ENCODE data around the gene TEX14. TPM values are rescaled to one million over a fixed set of nuclear protein-coding genes. Genes with fewer than 3 reads are reported as not detected.

Gene TEX14
- total RNA-seq, 3 donors from 2014 or later = 0.16 to 0.33 (median 0.29) TPM

- Histone ChIP-seq H3K36me3 (no peaks in the 10 kb centered on the region), H3K27me3 (no peaks in the 10 kb centered on the region), H3K27ac (no peak overlapping the region), H3K4me1 (no peaks in the 10 kb centered on the region), H3K4me3 (no peak overlapping the region), H3K9me3 (no peaks in the 10 kb centered on the region)
- intact Hi-C loops (cut with DNase I; ENCODE audit: low total_unique reads) = no loop called here
- no peak for DNase-seq (ENCODE audit: low spot score in 2 of 2)
- TF ChIP-seq POLR2A (IDR thresholded peaks at IDR 0.05) (no peak), POLR2AphosphoS5 (IDR thresholded peaks at IDR 0.05) (no peak), CTCF (IDR thresholded peaks at IDR 0.05) (no peak)
Measured at GRCh38 chr17:58570758-58571157, 121.1 kb downstream of the TEX14 start.

- TF ChIP-seq POLR2A (IDR thresholded peaks at IDR 0.05) = no peak
- TF ChIP-seq CTCF (IDR thresholded peaks at IDR 0.05) = no peak
- intact Hi-C loops (cut with DNase I; ENCODE audit: low total_unique reads) = no loop called here
- Histone ChIP-seq H3K4me3 (no peak overlapping the region), H3K9me3 (no peaks in the 10 kb centered on the region), H3K36me3 (no peaks in the 10 kb centered on the region), H3K4me1 (no peaks in the 10 kb centered on the region), H3K27me3 (no peaks in the 10 kb centered on the region), H3K27ac (no peak overlapping the region)
- no peak for DNase-seq (ENCODE audit: low spot score in 2 of 2)
Measured at GRCh38 chr17:58569196-58569595, 122.6 kb downstream of the TEX14 start.

- intact Hi-C loops (cut with DNase I; ENCODE audit: low total_unique reads) = no loop called here
- Histone ChIP-seq H3K4me3 (no peak overlapping the region), H3K27me3 (no peaks in the 10 kb centered on the region), H3K4me1 (no peaks in the 10 kb centered on the region), H3K36me3 (no peaks in the 10 kb centered on the region), H3K9me3 (no peaks in the 10 kb centered on the region), H3K27ac (no peak overlapping the region)
- DNase-seq (ENCODE audit: low spot score in 2 of 2) = no peak
- TF ChIP-seq POLR2AphosphoS5 (IDR thresholded peaks at IDR 0.05) = no peak
- no peak for TF ChIP-seq CTCF (IDR thresholded peaks at IDR 0.05)
- TF ChIP-seq POLR2A (IDR thresholded peaks at IDR 0.05) = no peak
Measured at GRCh38 chr17:58568044-58568799, 123.6 kb downstream of the TEX14 start.

GRCh38 chr17:58565389-58566311 is 126.2 kb downstream of the TEX14 start:
- no peaks in the 10 kb centered on the region for H3K4me1 ChIP-seq
- H3K4me3 ChIP-seq = no peak overlapping the region
- no peak for DNase-seq (ENCODE audit: low spot score in 2 of 2)
- H3K27me3 ChIP-seq = no peaks in the 10 kb centered on the region
- no peaks in the 10 kb centered on the region for H3K9me3 ChIP-seq
- no peak for TF ChIP-seq CTCF (IDR thresholded peaks at IDR 0.05)
- TF ChIP-seq POLR2A (IDR thresholded peaks at IDR 0.05) = no peak
- no peak for TF ChIP-seq POLR2AphosphoS5 (IDR thresholded peaks at IDR 0.05)
- no peaks in the 10 kb centered on the region for H3K36me3 ChIP-seq
- intact Hi-C loops (cut with DNase I; ENCODE audit: low total_unique reads) = no loop called here
- H3K27ac ChIP-seq = no peak overlapping the region

GRCh38 chr17:58564971-58565370 is 126.9 kb downstream of the TEX14 start:
- DNase-seq (ENCODE audit: low spot score in 2 of 2) = no peak
- Histone ChIP-seq H3K9me3 (no peaks in the 10 kb centered on the region), H3K4me1 (no peaks in the 10 kb centered on the region), H3K27me3 (no peaks in the 10 kb centered on the region), H3K4me3 (no peak overlapping the region), H3K36me3 (no peaks in the 10 kb centered on the region), H3K27ac (no peak overlapping the region)
- no peak for TF ChIP-seq POLR2AphosphoS5 (IDR thresholded peaks at IDR 0.05)
- TF ChIP-seq POLR2A (IDR thresholded peaks at IDR 0.05) = no peak
- no peak for TF ChIP-seq CTCF (IDR thresholded peaks at IDR 0.05)
- intact Hi-C loops (cut with DNase I; ENCODE audit: low total_unique reads) = no loop called here

All from breast epithelium (tissue), 4 donors.